ENCODE results near the gene POMT2.
"Not testable (repeated sequence)": the region's sequence is repeated elsewhere in the genome, so short reads cannot be mapped to it uniquely, and the experiment has no call there.

The POMT2 gene

GRCh38 chr14:77324816-77325745, 4.4 kb upstream of the POMT2 start:
- DNase-seq (ENCODE audit: low spot score) (no peak), FAIRE-seq (peak; percentile 5)

GRCh38 chr14:77324289-77324688, 3.6 kb upstream of the POMT2 start:
- FAIRE-seq (no peak), DNase-seq (ENCODE audit: low spot score) (no peak)

GRCh38 chr14:77323571-77323970, 2.9 kb upstream of the POMT2 start:
- FAIRE-seq: no peak
- DNase-seq (ENCODE audit: low spot score): no peak

DNA sequence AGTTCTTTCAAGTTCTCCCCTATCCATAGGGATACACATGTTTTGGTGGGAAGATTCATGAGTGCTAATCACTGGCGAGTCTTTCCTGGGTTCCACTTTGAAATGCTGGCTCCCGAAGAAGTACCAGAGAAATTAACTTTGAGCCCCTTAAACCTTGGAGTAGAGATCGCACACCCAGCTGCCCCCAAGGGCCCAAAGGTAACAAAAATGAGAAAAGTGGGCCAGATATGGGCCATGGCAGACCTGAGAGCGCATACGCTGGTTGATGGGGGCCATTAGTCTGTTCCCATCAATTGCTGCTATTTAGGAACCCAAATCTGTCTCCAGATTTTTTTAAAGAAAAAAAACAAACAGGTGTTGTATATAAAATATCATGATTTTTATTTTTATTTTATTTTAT, 2.3 kb upstream of the POMT2 start:
- no peak for FAIRE-seq
- DNase-seq (ENCODE audit: low spot score): no peak

DNA sequence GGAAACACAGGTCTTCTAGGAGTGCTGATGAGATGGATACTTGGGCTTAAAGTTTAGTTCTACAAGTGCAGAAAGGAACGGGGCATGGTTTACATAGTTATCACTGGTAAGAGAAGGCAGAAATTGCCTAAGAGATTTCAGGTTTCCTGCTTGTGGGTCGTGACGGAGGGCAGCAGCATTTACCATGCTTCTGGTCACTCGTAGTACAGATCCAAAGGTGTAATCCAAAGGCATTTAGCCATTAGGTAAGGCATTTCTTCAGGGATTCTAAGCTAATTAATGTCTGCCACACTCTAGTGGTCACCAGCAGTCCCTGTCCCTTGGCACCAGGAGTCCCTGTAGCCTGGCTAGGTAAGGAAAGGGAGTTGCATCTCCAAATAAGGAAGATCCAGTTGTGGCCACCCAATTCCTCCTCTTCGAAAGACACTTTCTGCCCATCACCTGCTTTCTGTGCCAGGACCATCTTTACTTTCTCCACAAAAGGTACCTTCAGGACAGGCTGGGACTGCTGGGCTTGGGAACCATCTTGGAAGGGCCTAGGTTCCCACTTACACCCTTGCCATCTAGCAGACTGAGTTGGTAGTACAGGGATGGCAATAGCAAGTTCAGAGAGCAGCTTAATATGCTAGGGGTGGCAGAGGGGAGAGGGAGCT, 1.7 kb upstream of the POMT2 start:
- FAIRE-seq (peak; percentile 44), DNase-seq (ENCODE audit: low spot score) (no peak)

DNA sequence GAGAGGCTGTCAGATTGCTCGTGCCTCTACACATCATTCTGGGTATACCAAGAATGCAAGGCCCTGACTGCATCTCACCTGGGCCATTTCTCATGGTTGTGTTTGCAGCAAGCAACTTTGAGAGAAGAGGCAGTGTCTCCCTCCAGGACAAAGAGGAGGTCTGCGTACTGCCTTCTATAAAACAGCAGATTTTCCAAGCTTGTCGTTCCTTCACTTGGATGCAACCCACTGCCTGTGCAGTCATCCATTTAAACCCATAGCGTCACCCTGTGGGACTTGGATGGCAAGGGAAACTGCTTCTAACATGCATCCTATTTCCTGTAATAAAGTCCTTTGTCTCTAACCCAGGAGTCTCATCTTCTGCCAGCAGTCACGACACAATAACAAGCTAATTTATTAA, 1.3 kb downstream of the POMT2 start:
- DNase-seq (ENCODE audit: low spot score): no peak
- FAIRE-seq: no peak

GRCh38 chr14:77318756-77319155, 1.9 kb downstream of the POMT2 start:
- DNase-seq (ENCODE audit: low spot score); FAIRE-seq: not testable (repeated sequence)

DNA sequence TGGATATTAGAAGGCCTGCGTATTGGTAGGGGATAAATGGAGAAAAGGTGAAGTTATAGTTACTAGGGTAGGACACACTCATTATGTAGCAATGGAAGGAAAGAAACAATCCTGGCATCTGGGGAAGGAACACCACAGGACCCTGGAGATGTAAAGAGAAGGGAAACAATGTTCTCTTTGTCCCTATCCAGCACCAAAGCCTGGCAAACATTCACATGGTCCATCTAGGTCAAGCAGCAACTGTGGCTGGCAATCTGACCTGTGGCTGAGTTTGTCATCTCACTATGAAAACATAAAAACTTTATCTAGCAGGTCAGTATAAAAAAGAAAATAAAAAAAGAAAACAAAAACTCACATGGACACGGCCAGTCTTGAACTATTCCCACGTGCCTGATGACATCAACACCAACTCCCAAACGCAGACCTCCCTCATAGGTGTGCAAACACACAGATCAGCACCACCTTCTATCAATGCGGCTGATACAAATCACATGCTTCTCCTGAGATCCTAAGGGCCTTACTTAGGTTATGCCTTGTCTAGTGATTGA, 2.6 kb downstream of the POMT2 start:
- no peak for DNase-seq (ENCODE audit: low spot score)
- FAIRE-seq: no peak

DNA sequence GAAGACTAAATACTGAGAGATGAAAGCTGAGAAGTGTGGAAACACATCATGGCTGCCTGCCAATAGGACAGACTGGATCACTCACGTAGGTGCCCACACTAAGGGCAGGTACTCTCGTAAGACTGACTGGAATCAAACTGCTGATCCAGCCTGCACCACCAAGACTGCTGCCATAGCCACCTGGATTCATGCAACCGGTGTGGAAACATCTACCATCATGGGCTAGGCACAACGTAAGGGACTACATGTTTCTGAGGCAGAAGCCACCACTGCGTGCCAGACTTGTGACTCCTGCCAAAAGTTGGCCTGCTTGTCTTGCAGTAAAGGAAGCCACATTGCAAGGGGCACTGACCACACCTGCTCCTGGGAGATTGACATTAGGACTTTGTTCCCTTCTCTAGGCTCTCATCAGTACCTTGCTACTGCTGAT, 3.8 kb downstream of the POMT2 start:
- DNase-seq (ENCODE audit: low spot score) (no peak), FAIRE-seq (peak; percentile 30)

GRCh38 chr14:77316195-77316505, 4.5 kb downstream of the POMT2 start:
- no peak for DNase-seq (ENCODE audit: low spot score)
- no peak for FAIRE-seq

- DNase-seq (ENCODE audit: low spot score) (no peak), FAIRE-seq (peak; percentile 30)
Observed at GRCh38 chr14:77314539-77315457, 5.9 kb downstream of the POMT2 start.

DNA sequence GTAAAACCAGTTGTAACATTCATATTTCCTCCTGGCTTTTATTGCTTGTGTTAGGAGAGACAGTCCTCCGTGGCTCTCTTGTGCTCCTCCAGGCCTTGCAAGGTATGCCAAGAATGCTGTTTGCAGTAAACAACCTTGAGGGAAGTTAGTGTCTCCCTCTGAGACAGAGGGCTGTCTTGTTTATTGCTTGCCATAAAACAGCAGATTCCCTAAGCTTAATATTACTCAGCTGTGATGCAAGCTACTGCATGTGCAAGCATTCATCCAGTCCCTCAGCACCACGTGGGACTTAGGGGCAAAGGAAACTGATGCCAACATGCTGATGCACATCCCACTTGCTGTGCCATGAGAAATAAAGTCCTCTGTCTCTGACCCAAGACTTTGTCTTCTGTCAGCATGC, 6.6 kb downstream of the POMT2 start:
- DNase-seq (ENCODE audit: low spot score): no peak
- FAIRE-seq: no peak

DNA sequence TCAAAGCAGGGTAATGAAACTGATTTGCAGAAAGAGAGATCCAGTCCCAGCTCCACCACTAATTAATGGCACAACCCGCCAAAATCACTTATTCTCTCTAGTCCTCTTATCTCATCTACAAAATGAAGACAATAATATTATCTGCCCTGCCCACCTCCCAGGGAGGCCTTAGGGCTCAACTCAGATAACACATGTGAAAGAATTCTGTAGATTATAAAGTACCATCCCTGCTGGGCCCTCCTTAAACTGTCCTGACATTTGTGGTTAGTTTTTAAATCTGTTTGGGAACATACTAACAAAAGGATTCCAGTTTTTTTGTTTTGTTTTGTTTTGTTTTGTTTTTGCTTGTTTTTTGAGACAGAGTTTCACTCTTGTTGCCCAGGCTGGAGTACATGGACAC, 7.3 kb downstream of the POMT2 start:
- no peak for DNase-seq (ENCODE audit: low spot score)
- no peak for FAIRE-seq

GRCh38 chr14:77311217-77311616, 9.5 kb downstream of the POMT2 start:
- DNase-seq (ENCODE audit: low spot score): no peak
- FAIRE-seq: no peak

DNA sequence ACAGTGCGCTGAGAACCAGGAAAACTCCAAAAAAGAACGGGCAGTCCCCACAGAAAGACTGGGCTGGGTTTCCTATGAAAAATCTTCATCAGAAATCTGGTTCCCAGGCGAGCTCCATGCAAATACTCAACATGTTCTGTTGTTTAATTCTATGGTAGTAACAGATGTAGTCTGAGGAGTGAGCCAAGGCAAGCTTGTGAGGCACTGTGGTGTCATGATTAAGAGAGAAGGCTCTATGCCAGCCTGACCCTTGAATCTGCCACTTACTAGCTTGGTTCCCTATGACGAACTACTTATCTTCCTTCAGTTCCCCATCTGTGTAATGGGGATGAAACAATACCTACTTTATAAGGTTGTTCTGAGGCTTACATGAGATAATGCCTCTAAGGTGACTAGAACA, 10.7 kb downstream of the POMT2 start:
- no peak for FAIRE-seq

GRCh38 chr14:77309131-77309530, 11.6 kb downstream of the POMT2 start:
- DNase-seq (ENCODE audit: low spot score): no peak
- FAIRE-seq: no peak

More for the DNA sequence above, 10.7 kb downstream of the POMT2 start:
- DNase-seq (ENCODE audit: low spot score): no peak

DNA sequence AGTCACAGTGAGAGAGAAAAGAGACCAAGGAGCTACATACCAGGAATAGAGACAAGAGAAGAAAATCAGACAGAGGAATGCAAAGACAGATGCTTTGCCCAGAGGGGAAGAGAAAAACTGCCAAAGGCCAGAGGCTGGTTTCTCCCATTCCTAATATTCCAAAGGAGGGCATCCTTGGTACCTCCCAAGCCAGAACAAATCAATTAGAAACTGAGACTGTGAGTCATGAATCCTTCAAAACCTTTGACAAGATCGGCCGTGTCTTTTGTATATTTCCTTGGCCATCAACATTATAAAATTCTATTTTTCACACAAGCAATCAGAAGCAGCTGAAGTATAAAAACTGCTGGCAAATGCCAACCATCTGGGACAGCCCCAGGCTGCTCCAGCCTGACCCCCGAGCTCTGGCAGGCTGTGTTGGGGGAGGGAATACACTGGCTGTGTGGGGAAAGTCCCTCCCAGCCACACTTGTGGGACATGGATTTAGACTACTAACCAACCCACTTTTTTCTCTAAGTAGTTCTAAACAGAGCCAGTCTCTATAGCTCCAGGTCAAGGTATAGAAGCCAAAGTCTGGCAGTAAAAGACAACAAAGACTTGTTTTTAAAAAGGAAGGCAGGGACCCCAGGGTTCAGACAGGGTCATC, 13.7 kb downstream of the POMT2 start:
- DNase-seq (ENCODE audit: low spot score) (no peak), FAIRE-seq (no peak)

GRCh38 chr14:77306416-77306815, 14.3 kb downstream of the POMT2 start:
- FAIRE-seq (no peak), DNase-seq (ENCODE audit: low spot score) (no peak)

GRCh38 chr14:77305696-77306095, 15.0 kb downstream of the POMT2 start:
- DNase-seq (ENCODE audit: low spot score): no peak
- no peak for FAIRE-seq

- DNase-seq (ENCODE audit: low spot score) (peak; percentile 91), FAIRE-seq (peak; percentile 93)
Observed at GRCh38 chr14:77303417-77304156, 17.1 kb downstream of the POMT2 start.
